Mesenchymal stem cell (in vitro differentiated cells and primary cell): ENCODE results near the gene CYP19A1.
"Not testable (repeated sequence)": the region's sequence is repeated elsewhere in the genome, so short reads cannot be mapped to it uniquely, and the experiment has no call there.

ENCODE experiments used
- DNase-seq: peaks from one replicate; pipeline ENCODE4 v3.0.0-alpha.2; 2013
- H2AFZ ChIP-seq: one replicate; pipeline ENCODE4 v1.6.1; 2013; ENCODE audit warnings: low read depth, mild to moderate bottlenecking, control low read depth, inconsistent platforms, low read length, moderate library complexity
- H2AK5ac ChIP-seq: 2 replicates; pipeline ENCODE4 v1.6.1; 2013; ENCODE audit warnings: low read length, moderate library complexity, mild to moderate bottlenecking, inconsistent platforms; ENCODE audit not compliant: severe bottlenecking
- H2BK120ac ChIP-seq: one replicate; pipeline ENCODE4 v1.6.1; 2013; ENCODE audit warnings: low read depth, mild to moderate bottlenecking, inconsistent platforms, low read length, moderate library complexity
- H2BK12ac ChIP-seq, 2 experiments: one replicate each; pipeline ENCODE4 v1.6.1; 2013; ENCODE audit warnings: inconsistent platforms in 2 of 2, low read length in 2 of 2, mild to moderate bottlenecking in 2 of 2, moderate library complexity in 2 of 2, control low read depth in 1 of 2
- H2BK15ac ChIP-seq: one replicate; pipeline ENCODE4 v1.6.1; 2013; ENCODE audit warnings: mild to moderate bottlenecking, low read depth, inconsistent platforms; ENCODE audit not compliant: poor library complexity, severe bottlenecking
- H2BK5ac ChIP-seq: 2 replicates; pipeline ENCODE4 v1.6.1; 2013; ENCODE audit warnings: low read depth, mild to moderate bottlenecking, low read length, control low read depth, inconsistent platforms; ENCODE audit not compliant: poor library complexity, severe bottlenecking
- H3K14ac ChIP-seq, 2 experiments: one replicate each; pipeline ENCODE4 v1.6.1; 2013; ENCODE audit warnings: inconsistent platforms in 2 of 2, low read length in 2 of 2, control low read depth in 1 of 2, mild to moderate bottlenecking in 1 of 2, moderate library complexity in 1 of 2
- H3K18ac ChIP-seq, 2 experiments: one replicate each; pipeline ENCODE4 v1.6.1; 2013; ENCODE audit warnings: inconsistent platforms in 2 of 2, low read length in 2 of 2, control low read depth in 1 of 2, low read depth in 1 of 2, mild to moderate bottlenecking in 1 of 2
- H3K23ac ChIP-seq, 2 experiments: one replicate each; pipeline ENCODE4 v1.6.1; 2013; ENCODE audit warnings: inconsistent platforms in 2 of 2, low read length in 2 of 2, mild to moderate bottlenecking in 2 of 2, moderate library complexity in 2 of 2, control low read depth in 1 of 2
- H3K27ac ChIP-seq: 2 replicates; pipeline ENCODE4 v1.5.1; 2013; ENCODE audit warnings: mild to moderate bottlenecking, moderate library complexity, low read length, control low read depth, inconsistent platforms; ENCODE audit not compliant: poor library complexity, severe bottlenecking
- H3K27me3 ChIP-seq, 2 experiments: 2 replicates each; pipeline versions ENCODE4 v1.6.1 to v1.7.0; 2013; ENCODE audit warnings: low read length in 2 of 2, mild to moderate bottlenecking in 2 of 2, moderate library complexity in 2 of 2, control low read depth in 1 of 2, inconsistent platforms in 1 of 2; ENCODE audit not compliant: control insufficient read depth in 1 of 2, insufficient read depth in 1 of 2
- H3K36me3 ChIP-seq, 2 experiments: 2 replicates each; pipeline versions ENCODE4 v1.6.1 to v1.7.0; 2013; ENCODE audit warnings: low read length in 2 of 2, control low read depth in 1 of 2, inconsistent platforms in 1 of 2, low read depth in 1 of 2, mild to moderate bottlenecking in 1 of 2; ENCODE audit not compliant: insufficient read depth in 2 of 2, control insufficient read depth in 1 of 2
- H3K4ac ChIP-seq, 2 experiments: one replicate each; pipeline ENCODE4 v1.6.1; 2013; ENCODE audit warnings: inconsistent platforms in 2 of 2, low read length in 2 of 2, mild to moderate bottlenecking in 2 of 2, moderate library complexity in 2 of 2, control low read depth in 1 of 2, low read depth in 1 of 2
- H3K4me1 ChIP-seq: 2 replicates; pipeline ENCODE4 v1.6.1; 2013; ENCODE audit warnings: low read depth, low read length, control low read depth; ENCODE audit not compliant: control insufficient read depth, insufficient read depth
- H3K4me2 ChIP-seq: 2 replicates; pipeline ENCODE4 v1.6.1; 2013; ENCODE audit warnings: low read length, mild to moderate bottlenecking, inconsistent platforms; ENCODE audit not compliant: poor library complexity, severe bottlenecking
- H3K4me3 ChIP-seq, 2 experiments: 2 replicates each; pipeline versions ENCODE4 v1.5.1 to v1.7.0; 2013; ENCODE audit warnings: low read length in 2 of 2, mild to moderate bottlenecking in 2 of 2, control low read depth in 1 of 2, low read depth in 1 of 2; ENCODE audit not compliant: insufficient read depth in 1 of 2
- H3K79me1 ChIP-seq: replicated peaks from 2 replicates; pipeline ENCODE4 v1.6.1; 2013; ENCODE audit warnings: mild to moderate bottlenecking, control low read depth, low read length, inconsistent platforms; ENCODE audit not compliant: poor library complexity, severe bottlenecking
- H3K9ac ChIP-seq: 2 replicates; pipeline ENCODE4 v1.7.0; 2013; ENCODE audit warnings: mild to moderate bottlenecking, low read length, moderate library complexity
- H3K9me3 ChIP-seq: 2 replicates; pipeline ENCODE4 v1.7.0; 2013; ENCODE audit warnings: mild to moderate bottlenecking, low read length; ENCODE audit not compliant: control insufficient read depth
- H4K8ac ChIP-seq: one replicate; pipeline ENCODE4 v1.6.1; 2013; ENCODE audit warnings: inconsistent platforms, mild to moderate bottlenecking, low read length, moderate library complexity
- H4K91ac ChIP-seq: one replicate; pipeline ENCODE4 v1.6.1; 2013; ENCODE audit warnings: mild to moderate bottlenecking, low read length, inconsistent platforms
- WGBS: methylation state at CpG from one replicate; pipeline ENCODE4 v1.1.7; 2013; ENCODE audit warnings: mixed read lengths; 5-methylcytosine and 5-hydroxymethylcytosine counted together

Gene CYP19A1

GRCh38 chr15:51261113-51261512 is 77.3 kb downstream of the CYP19A1 start:
- not testable (repeated sequence) for H3K23ac ChIP-seq, H3K36me3 ChIP-seq, H3K4me2 ChIP-seq, H3K27ac ChIP-seq, H2BK120ac ChIP-seq, H2BK15ac ChIP-seq, H3K79me1 ChIP-seq, H2AK5ac ChIP-seq, H3K9ac ChIP-seq, H2AFZ ChIP-seq, H2BK5ac ChIP-seq, H3K4me3 ChIP-seq, H4K8ac ChIP-seq, H4K91ac ChIP-seq, H3K18ac ChIP-seq, H3K14ac ChIP-seq, H3K4me1 ChIP-seq, H3K4ac ChIP-seq, H2BK12ac ChIP-seq, H3K9me3 ChIP-seq, DNase-seq
- peaks cover 6 to 40% of the 10 kb centered on the region in 2 experiments for H3K27me3 ChIP-seq
- 76% methylated on average over 5 of the region's 7 CpGs for WGBS

- Histone ChIP-seq H3K18ac (no peak overlapping the region), H3K27me3 (peaks cover 6 to 36% of the 10 kb centered on the region in 2 experiments), H3K23ac (no peak overlapping the region), H2AFZ (no peak overlapping the region), H3K9me3 (no peaks in the 10 kb centered on the region), H3K36me3 (no peaks in the 10 kb centered on the region), H3K4me2 (no peak overlapping the region), H2BK5ac (no peak overlapping the region), H2BK15ac (no peak overlapping the region), H3K27ac (no peak overlapping the region), H3K4ac (no peak overlapping the region), H4K91ac (no peak overlapping the region), H3K4me3 (no peak overlapping the region), H3K4me1 (no peaks in the 10 kb centered on the region), H3K79me1 (no peaks in the 10 kb centered on the region), H3K14ac (no peak overlapping the region), H2BK120ac (no peak overlapping the region), H2AK5ac (no peak overlapping the region), H2BK12ac (no peak overlapping the region), H3K9ac (no peak overlapping the region), H4K8ac (no peak overlapping the region)
- 72% methylated on average over 4 of the region's 4 CpGs for WGBS
- no peak for DNase-seq
Measured at GRCh38 chr15:51260202-51260601, 78.2 kb downstream of the CYP19A1 start.

- Histone ChIP-seq H3K4me1 (no peaks in the 10 kb centered on the region), H3K4me3 (no peak overlapping the region), H3K23ac (no peak overlapping the region), H3K4me2 (no peak overlapping the region), H4K8ac (no peak overlapping the region), H3K4ac (no peak overlapping the region), H3K27me3 (peaks cover 6 to 29% of the 10 kb centered on the region in 2 experiments), H3K27ac (no peak overlapping the region), H3K79me1 (no peaks in the 10 kb centered on the region), H2BK12ac (no peak overlapping the region), H2AFZ (no peak overlapping the region), H3K18ac (no peak overlapping the region), H3K36me3 (no peaks in the 10 kb centered on the region), H4K91ac (no peak overlapping the region), H3K9me3 (no peaks in the 10 kb centered on the region), H2AK5ac (no peak overlapping the region), H3K14ac (no peak overlapping the region), H2BK5ac (no peak overlapping the region), H2BK120ac (no peak overlapping the region), H3K9ac (no peak overlapping the region), H2BK15ac (no peak overlapping the region)
- no peak for DNase-seq
- 95% methylated on average over 2 of the region's 2 CpGs for WGBS
Measured at GRCh38 chr15:51255533-51255932, 82.9 kb downstream of the CYP19A1 start.

GRCh38 chr15:51253366-51253765 is 85.0 kb downstream of the CYP19A1 start:
- no peak overlapping the region for H3K14ac ChIP-seq
- no peak overlapping the region for H3K4me3 ChIP-seq
- no peak overlapping the region for H2AFZ ChIP-seq
- no peak overlapping the region for H3K4ac ChIP-seq
- no peak overlapping the region for H2BK120ac ChIP-seq
- no peaks in the 10 kb centered on the region for H3K4me1 ChIP-seq
- H3K4me2 ChIP-seq: no peak overlapping the region
- H2BK5ac ChIP-seq: no peak overlapping the region
- 45% methylated on average over 2 of the region's 2 CpGs for WGBS
- no peak overlapping the region for H4K8ac ChIP-seq
- H3K36me3 ChIP-seq: no peaks in the 10 kb centered on the region
- no peak overlapping the region for H2AK5ac ChIP-seq
- no peak overlapping the region for H4K91ac ChIP-seq
- H2BK15ac ChIP-seq: no peak overlapping the region
- no peak overlapping the region for H3K9ac ChIP-seq
- no peaks in the 10 kb centered on the region for H3K79me1 ChIP-seq
- H3K9me3 ChIP-seq: no peaks in the 10 kb centered on the region
- no peak for DNase-seq
- H3K18ac ChIP-seq: no peak overlapping the region
- no peak overlapping the region for H2BK12ac ChIP-seq
- H3K23ac ChIP-seq: no peak overlapping the region
- peaks cover 6 to 41% of the 10 kb centered on the region in 2 experiments for H3K27me3 ChIP-seq
- no peak overlapping the region for H3K27ac ChIP-seq
